SH-SY5Y (cell line): ENCODE data around the gene UFD1.

Source experiments
- GATA2 ChIP-seq: IDR thresholded peaks from 2 replicates; pipeline ENCODE4 v1.6.1; 2011; ENCODE audit warnings: mild to moderate bottlenecking, low read depth, low read length
- GATA3 ChIP-seq: IDR thresholded peaks from 2 replicates; pipeline ENCODE4 v1.6.1; 2011; ENCODE audit warnings: low read depth, mild to moderate bottlenecking, low read length, moderate library complexity

The UFD1 gene

GRCh38 chr22:19478901-19479354, at the start of gene UFD1:
TSS of gene UFD1 (minus strand) at chr22:19479193. CDS start at chr22:19479085, 108 bp downstream.
- TF ChIP-seq GATA2 (no peak), GATA3 (no peak)

GRCh38 chr22:19527861-19528417, 48.9 kb upstream of the UFD1 start:
- TF ChIP-seq GATA3, result no peak
- no peak for TF ChIP-seq GATA2

GRCh38 chr22:19527321-19527721, 48.3 kb upstream of the UFD1 start:
- TF ChIP-seq GATA3, result no peak
- no peak for TF ChIP-seq GATA2

GRCh38 chr22:19526702-19527111, 47.7 kb upstream of the UFD1 start:
- TF ChIP-seq GATA2 (no peak), GATA3 (no peak)

DNA sequence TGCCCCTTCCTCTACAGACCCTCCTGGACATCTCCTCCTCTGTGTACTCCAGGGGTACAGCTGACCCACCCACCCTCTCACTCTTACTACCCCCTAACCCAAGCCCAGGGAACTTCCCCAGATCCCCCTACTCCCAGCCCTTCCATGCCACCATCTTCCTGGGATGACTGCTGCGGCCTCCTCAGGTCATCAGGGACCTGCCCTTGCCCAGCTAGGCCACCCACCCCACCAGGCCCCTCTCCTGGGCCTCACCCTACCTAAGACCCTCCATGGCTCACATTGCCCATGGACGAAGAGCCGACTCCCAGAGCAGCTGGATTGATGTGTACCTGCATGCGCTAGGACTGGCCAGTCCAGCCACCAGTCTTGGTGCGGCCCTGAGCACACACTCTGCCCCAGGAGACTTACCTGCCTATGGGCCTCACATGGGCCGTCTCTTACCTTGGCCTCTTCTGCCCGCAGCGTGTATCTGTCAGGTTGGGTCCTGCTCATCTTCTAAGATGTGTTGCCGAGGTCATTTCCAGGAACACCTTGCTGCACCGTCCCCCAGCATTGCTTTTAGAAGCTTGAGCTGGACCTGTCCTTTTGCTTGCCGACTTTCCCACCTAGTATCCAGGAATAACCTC, 47.2 kb upstream of the UFD1 start:
- TF ChIP-seq GATA2 (no peak), GATA3 (no peak)

- TF ChIP-seq GATA2 (peak; percentile 58; the same call in 1 of the 2 replicates), GATA3 (no peak)
Measured at GRCh38 chr22:19525666-19526065, 46.7 kb upstream of the UFD1 start.

DNA sequence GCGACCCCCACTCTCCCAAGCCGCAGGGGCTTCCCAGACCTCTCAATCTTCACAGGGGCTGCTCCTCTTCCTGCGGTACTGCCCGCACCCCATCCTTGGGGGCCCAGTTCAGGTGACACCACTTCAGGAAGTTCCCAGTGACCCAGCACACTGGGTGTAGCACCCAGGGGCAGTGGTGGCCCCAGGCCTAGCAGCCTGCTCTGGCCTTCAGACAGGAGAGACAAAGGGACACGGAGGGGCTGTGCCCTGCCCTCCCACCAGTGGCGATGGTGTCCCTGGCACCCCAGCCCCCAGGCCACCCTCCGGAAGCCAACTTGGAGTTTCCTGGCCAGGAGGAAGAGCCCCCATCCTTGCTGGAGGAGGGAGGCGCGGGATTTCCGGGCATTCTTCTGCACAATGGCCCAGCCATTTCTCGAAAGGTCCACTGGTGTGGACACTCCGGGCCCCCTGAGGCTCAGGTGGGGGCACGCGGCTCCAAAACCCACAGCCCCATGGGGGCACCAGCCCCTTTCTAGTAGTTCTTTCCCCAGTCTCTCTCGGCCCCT, 46.2 kb upstream of the UFD1 start:
- TF ChIP-seq GATA2, result no peak
- no peak for TF ChIP-seq GATA3

GRCh38 chr22:19524170-19525115, 45.5 kb upstream of the UFD1 start, which contains the start of gene CLDN5:
TSS of gene CLDN5 (minus strand) at chr22:19524410. CDS start at chr22:19524255, 155 bp downstream.
- no peak for TF ChIP-seq GATA2
- no peak for TF ChIP-seq GATA3

DNA sequence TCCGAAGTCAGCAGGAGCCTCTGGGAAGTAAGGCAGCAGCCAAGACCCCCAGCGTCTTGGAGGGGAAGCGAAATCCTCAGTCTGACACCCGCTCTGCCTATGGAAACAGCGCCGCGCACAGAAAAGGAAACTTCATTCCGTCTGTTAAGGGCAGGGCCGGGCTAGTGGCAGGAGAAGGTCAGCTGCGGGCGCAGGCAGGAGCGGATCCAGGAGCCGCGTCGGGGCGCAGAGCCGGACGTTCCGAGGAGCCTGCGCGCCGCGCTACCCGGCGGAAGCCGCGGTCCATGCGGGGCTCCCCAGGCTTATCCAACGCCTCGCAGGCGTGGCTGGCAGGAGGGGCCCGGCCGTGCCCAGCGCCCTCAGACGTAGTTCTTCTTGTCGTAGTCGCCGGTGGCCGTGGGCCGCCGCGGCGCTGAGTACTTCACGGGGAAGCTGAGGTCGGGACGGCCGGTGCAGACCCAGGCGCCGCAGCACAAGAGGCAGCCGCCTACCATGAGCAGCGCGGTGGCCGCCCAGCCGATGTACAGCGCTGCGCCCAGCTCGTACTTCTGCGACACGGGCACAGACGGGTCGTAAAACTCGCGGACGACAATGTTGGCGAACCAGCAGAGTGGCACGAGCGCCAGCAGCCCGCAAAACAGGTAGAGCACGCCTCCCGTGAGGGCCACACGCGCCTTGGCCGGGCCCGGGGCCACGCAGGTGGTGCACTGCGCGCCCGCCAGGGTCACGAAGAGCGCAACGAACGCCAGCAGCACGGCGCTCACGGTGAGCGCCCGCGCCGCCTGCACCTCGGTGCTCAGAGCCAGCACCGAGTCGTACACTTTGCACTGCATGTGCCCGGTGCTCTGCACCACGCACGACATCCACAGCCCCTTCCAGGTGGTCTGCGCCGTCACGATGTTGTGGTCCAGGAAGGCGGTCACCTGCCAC, 44.5 kb upstream of the UFD1 start:
- TF ChIP-seq GATA2, result no peak
- TF ChIP-seq GATA3, result no peak

DNA sequence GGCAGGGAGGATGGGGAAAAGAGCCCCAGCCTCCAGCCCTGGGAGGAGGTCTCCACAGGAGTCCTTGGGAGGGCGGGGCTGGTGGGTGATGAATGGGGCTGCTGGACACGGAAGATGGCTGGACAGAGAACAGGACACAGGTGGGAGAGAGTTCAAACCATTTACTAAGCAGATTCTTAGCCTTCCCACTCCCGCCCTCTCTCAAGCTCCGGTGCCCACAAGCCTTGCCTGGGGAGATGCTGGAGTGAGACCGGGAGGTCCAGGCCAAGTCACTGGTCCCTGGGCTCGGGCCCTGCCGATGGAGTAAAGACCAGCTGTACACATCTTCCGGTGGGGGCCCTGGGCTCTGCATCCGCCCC, 43.9 kb upstream of the UFD1 start:
- TF ChIP-seq GATA3, result no peak
- no peak for TF ChIP-seq GATA2

DNA sequence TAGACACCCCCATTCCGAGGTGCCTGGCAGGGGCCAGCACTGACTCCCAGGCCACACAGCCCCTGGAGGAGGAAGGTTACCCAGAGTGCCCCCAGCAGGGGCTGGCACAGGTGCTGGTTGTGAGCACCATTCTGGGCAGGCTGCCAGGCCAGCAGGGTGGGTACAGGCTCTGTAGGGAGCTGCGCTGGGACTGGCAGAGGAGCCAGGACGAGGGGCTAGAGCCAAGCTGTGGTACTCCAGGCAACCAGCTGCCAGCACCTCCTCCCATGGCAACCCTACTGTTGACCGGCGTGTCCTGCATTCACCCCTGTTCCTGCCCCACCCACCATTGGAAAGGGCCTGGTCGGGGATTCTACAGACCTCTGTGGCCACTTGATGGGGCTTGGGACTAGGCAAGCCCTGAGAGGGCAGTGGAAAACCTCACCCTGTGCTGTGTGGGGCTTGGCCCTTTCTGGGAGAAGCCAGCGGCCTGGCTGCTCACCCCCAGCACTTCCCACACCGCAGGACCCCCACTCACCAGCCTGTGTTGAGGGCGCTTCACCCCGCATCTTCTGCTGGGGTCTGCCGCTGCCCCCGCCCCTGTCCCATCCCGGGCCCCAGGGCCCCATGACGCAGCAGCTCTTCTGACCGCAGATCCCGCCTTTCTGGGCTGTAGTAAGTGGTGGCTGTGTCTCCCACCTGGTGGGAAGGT, 43.3 kb upstream of the UFD1 start:
- no peak for TF ChIP-seq GATA3
- no peak for TF ChIP-seq GATA2

DNA sequence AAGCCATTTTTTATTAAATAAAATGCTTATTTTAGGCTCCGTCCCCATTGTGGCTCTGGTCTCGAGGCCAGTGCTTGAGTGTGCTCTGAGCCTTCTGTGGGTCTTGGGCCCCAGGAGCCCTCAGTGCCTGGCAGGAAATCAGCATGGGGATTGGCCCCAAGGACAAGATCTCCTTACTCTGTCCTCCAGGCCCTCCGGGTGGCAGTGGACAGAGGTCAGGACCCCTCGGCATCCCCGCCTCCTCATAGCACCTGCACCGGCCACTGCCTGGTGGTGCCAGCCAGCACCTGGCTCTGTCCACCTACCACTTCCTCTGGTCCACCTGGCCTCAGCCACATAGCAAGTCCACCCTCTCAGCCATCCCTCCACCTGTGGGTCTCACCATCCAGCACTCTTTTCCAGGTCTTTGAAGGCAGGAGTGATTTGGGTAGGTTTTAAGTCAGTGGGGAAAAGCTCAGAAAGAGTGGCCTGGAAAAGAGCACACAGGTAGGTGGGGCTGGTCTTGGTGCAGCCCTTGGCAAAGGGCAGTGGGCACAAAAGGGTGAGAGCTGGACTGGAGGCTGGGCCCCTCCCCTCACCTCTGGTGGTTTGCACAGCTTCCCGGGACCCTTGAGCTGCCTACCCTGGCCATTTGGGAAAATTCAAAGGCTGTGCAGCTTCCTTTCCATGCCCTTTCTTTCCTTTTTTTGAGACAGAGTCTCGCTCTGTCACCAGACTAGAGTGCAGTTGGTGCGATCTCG, 41.7 kb upstream of the UFD1 start:
- TF ChIP-seq GATA3 (no peak), GATA2 (no peak)
